Astrocyte (in vitro differentiated cells and primary cell): Measurements from ENCODE around the gene CD151. TPM values are rescaled to one million over a fixed set of nuclear protein-coding genes. Genes with fewer than 3 reads are reported as not detected.

Experiments
- DNase-seq: peaks from one replicate; pipeline ENCODE4 v3.0.0-alpha.2; 2010; ENCODE audit warnings: low read depth
- FAIRE-seq: peaks from 2 replicates; lab custom pipeline; 2011; peaks lifted over from hg19 to GRCh38; lab: Jason Lieb, UNC
- H2AFZ ChIP-seq: 2 replicates; pipeline ENCODE4 v1.6.0; 2012; ENCODE audit warnings: low read depth, low read length, inconsistent platforms
- H3K27ac ChIP-seq: 2 replicates; pipeline ENCODE4 v1.5.1; 2011; ENCODE audit warnings: low read depth, low read length, inconsistent platforms
- H3K27me3 ChIP-seq: 2 replicates; pipeline ENCODE4 v1.6.0; 2011; ENCODE audit warnings: low read length, inconsistent platforms; ENCODE audit not compliant: insufficient read depth
- H3K36me3 ChIP-seq: 2 replicates; pipeline ENCODE4 v1.5.1; 2011; ENCODE audit warnings: low read length, inconsistent platforms; ENCODE audit not compliant: insufficient read depth
- H3K4me1 ChIP-seq: 2 replicates; pipeline ENCODE4 v1.5.1; 2011; ENCODE audit warnings: low read length, inconsistent platforms; ENCODE audit not compliant: insufficient read depth
- H3K4me2 ChIP-seq: 2 replicates; pipeline ENCODE4 v1.6.0; 2012; ENCODE audit warnings: low read length, inconsistent platforms
- H3K4me3 ChIP-seq: 2 replicates; pipeline ENCODE4 v1.5.1; 2011; ENCODE audit warnings: low read depth, mild to moderate bottlenecking, low read length, inconsistent platforms; ENCODE audit not compliant: insufficient read depth
- H3K79me2 ChIP-seq: 2 replicates; pipeline ENCODE4 v1.6.0; 2012; ENCODE audit warnings: mild to moderate bottlenecking, low read length, inconsistent platforms; ENCODE audit not compliant: insufficient read depth
- H3K9ac ChIP-seq: 2 replicates; pipeline ENCODE4 v1.6.0; 2012; ENCODE audit warnings: mild to moderate bottlenecking, low read length, inconsistent platforms
- H3K9me3 ChIP-seq: 2 replicates; pipeline ENCODE4 v1.5.1; 2012; ENCODE audit warnings: low read depth, mild to moderate bottlenecking, low read length, inconsistent platforms; ENCODE audit not compliant: insufficient read depth
- H4K20me1 ChIP-seq: 2 replicates; pipeline ENCODE4 v1.6.0; 2012; ENCODE audit warnings: low read length, inconsistent platforms; ENCODE audit not compliant: insufficient read depth
- H3K27ac Mint-ChIP-seq: one replicate; pipeline ENCODE4 v1.8.0; 2021; ENCODE audit warnings: mild to moderate bottlenecking, mixed read lengths; ENCODE audit not compliant: unreplicated experiment
- H3K27me3 Mint-ChIP-seq: one replicate; pipeline ENCODE4 v1.8.0; 2021; ENCODE audit warnings: low read depth, mixed read lengths; ENCODE audit not compliant: unreplicated experiment
- H3K36me3 Mint-ChIP-seq: one replicate; pipeline ENCODE4 v1.8.0; 2021; ENCODE audit warnings: low read depth, mixed read lengths; ENCODE audit not compliant: unreplicated experiment
- H3K4me1 Mint-ChIP-seq: one replicate; pipeline ENCODE4 v1.8.0; 2021; ENCODE audit warnings: low read depth, mixed read lengths; ENCODE audit not compliant: unreplicated experiment
- H3K4me3 Mint-ChIP-seq: one replicate; pipeline ENCODE4 v1.8.0; 2021; ENCODE audit warnings: mild to moderate bottlenecking, moderate library complexity, mixed read lengths; ENCODE audit not compliant: unreplicated experiment
- H3K9me3 Mint-ChIP-seq: one replicate; pipeline ENCODE4 v1.8.0; 2021; ENCODE audit warnings: mild to moderate bottlenecking, mixed read lengths; ENCODE audit not compliant: unreplicated experiment
- CTCF ChIP-seq: IDR thresholded peaks from 2 replicates; pipeline ENCODE4 v1.5.1; 2011; ENCODE audit warnings: low read depth, mild to moderate bottlenecking, inconsistent platforms, low read length, moderate library complexity; ENCODE audit not compliant: insufficient read depth
- EZH2 ChIP-seq: IDR thresholded peaks from 2 replicates; pipeline ENCODE4 v1.6.1; 2012; ENCODE audit warnings: mild to moderate bottlenecking, low read length, inconsistent platforms; ENCODE audit not compliant: insufficient read depth
- total RNA-seq: library from RNA; stranded (reverse); gene quantifications from 2 replicates; pipeline ENCODE4 v1.2.1, GENCODE V29; 2021

Gene CD151
- total RNA-seq, 1 donor from 2014 or later: 421 TPM

GRCh38 chr11:836274-836673 lies 3.5 kb downstream of the CD151 start:
- peaks cover 56% of the 10 kb centered on the region for H3K4me1 ChIP-seq
- Mint-ChIP-seq H3K9me3 (no peaks in the 10 kb centered on the region), H3K27ac (no peak overlapping the region), H3K4me3 (no peak overlapping the region), H3K4me1 (peaks cover 22% of the 10 kb centered on the region), H3K27me3 (peaks cover 1% of the 10 kb centered on the region), H3K36me3 (peaks cover 6% of the 10 kb centered on the region)
- H3K9me3 ChIP-seq: no peaks in the 10 kb centered on the region
- no peak overlapping the region for H3K4me3 ChIP-seq
- TF ChIP-seq CTCF (no peak), EZH2 (no peak)
- FAIRE-seq (no peak), DNase-seq (no peak)
- no peak overlapping the region for H3K27ac ChIP-seq
- peaks cover 83% of the 10 kb centered on the region for H4K20me1 ChIP-seq
- H3K79me2 ChIP-seq: peaks cover 83% of the 10 kb centered on the region
- no peak overlapping the region for H3K4me2 ChIP-seq
- H3K9ac ChIP-seq: no peak overlapping the region
- no peaks in the 10 kb centered on the region for H3K27me3 ChIP-seq
- H2AFZ ChIP-seq: no peak overlapping the region
- peaks cover 19% of the 10 kb centered on the region for H3K36me3 ChIP-seq

- Histone ChIP-seq H2AFZ (no peak overlapping the region), H3K9ac (no peak overlapping the region), H4K20me1 (peaks cover 83% of the 10 kb centered on the region), H3K4me3 (no peak overlapping the region), H3K9me3 (no peaks in the 10 kb centered on the region), H3K4me2 (no peak overlapping the region), H3K27me3 (no peaks in the 10 kb centered on the region), H3K27ac (no peak overlapping the region), H3K79me2 (peaks cover 87% of the 10 kb centered on the region), H3K36me3 (peaks cover 19% of the 10 kb centered on the region), H3K4me1 (peaks cover 53% of the 10 kb centered on the region)
- no peak for TF ChIP-seq CTCF
- TF ChIP-seq EZH2: no peak
- Mint-ChIP-seq H3K4me1 (peaks cover 22% of the 10 kb centered on the region), H3K36me3 (peaks cover 6% of the 10 kb centered on the region), H3K4me3 (no peak overlapping the region), H3K27me3 (peaks cover under 1% of the 10 kb centered on the region), H3K9me3 (no peaks in the 10 kb centered on the region), H3K27ac (no peak overlapping the region)
- FAIRE-seq (no peak), DNase-seq (no peak)
Measured at GRCh38 chr11:836700-837099, 3.9 kb downstream of the CD151 start.

GRCh38 chr11:837189-837989 lies 4.6 kb downstream of the CD151 start:
- Histone ChIP-seq H3K27ac (no peak overlapping the region), H3K9ac (no peak overlapping the region), H3K79me2 (peaks cover 92% of the 10 kb centered on the region), H3K4me2 (no peak overlapping the region), H2AFZ (no peak overlapping the region), H3K4me1 (peaks cover 46% of the 10 kb centered on the region), H3K27me3 (no peaks in the 10 kb centered on the region), H4K20me1 (peaks cover 85% of the 10 kb centered on the region), H3K9me3 (no peaks in the 10 kb centered on the region), H3K4me3 (no peak overlapping the region), H3K36me3 (peaks cover 19% of the 10 kb centered on the region)
- no peak overlapping the region for H3K4me3 Mint-ChIP-seq
- no peaks in the 10 kb centered on the region for H3K27me3 Mint-ChIP-seq
- H3K9me3 Mint-ChIP-seq: no peaks in the 10 kb centered on the region
- FAIRE-seq (no peak), DNase-seq (no peak)
- H3K36me3 Mint-ChIP-seq: peaks cover 6% of the 10 kb centered on the region
- no peak overlapping the region for H3K27ac Mint-ChIP-seq
- TF ChIP-seq EZH2 (no peak), CTCF (no peak)
- peaks cover 20% of the 10 kb centered on the region for H3K4me1 Mint-ChIP-seq
